Measurements from ENCODE around the gene MYLK. TPM values are rescaled to one million over a fixed set of nuclear protein-coding genes. Genes with fewer than 3 reads are reported as not detected.
"Not testable (repeated sequence)": the region's sequence is repeated elsewhere in the genome, so short reads cannot be mapped to it uniquely, and the experiment has no call there.

The MYLK gene
- total RNA-seq, 1 experiment from 2014 or later, result 23.0 TPM

- CTCF ChIA-PET, result no interaction called here
- H3K36me3 Mint-ChIP-seq (ENCODE audit: insufficient read depth, unreplicated experiment), result peaks cover 6% of the 10 kb centered on the region
- Histone ChIP-seq H3K9me3 (no peaks in the 10 kb centered on the region), H3K4me1 (peaks cover 8% of the 10 kb centered on the region), H3K27me3 (replicated peaks; ENCODE audit: control insufficient read depth, insufficient read depth, low read length) (no peaks in the 10 kb centered on the region), H3K36me3 (ENCODE audit: control insufficient read depth, insufficient read depth, low read length) (peaks cover 1% of the 10 kb centered on the region), H3K4me3 (ENCODE audit: low read depth, low read length) (no peak overlapping the region)
- POLR2A ChIA-PET, result interaction anchor here (0.6 to 0.7 kb wide), 2 partner anchors 27 to 36 kb away, joined by 4 to 11 read pairs; no protein-coding TSS in a partner anchor
- H3K9me3 Mint-ChIP-seq (ENCODE audit: unreplicated experiment), result no peaks in the 10 kb centered on the region
- no peak for DNase-seq
- H3K4me1 Mint-ChIP-seq (ENCODE audit: low read depth, unreplicated experiment), result peaks cover 6% of the 10 kb centered on the region
- no peak overlapping the region for H3K4me3 Mint-ChIP-seq (ENCODE audit: unreplicated experiment)
- no peak overlapping the region for H3K27ac Mint-ChIP-seq (ENCODE audit: unreplicated experiment)
- TF ChIP-seq, protein P1, sequence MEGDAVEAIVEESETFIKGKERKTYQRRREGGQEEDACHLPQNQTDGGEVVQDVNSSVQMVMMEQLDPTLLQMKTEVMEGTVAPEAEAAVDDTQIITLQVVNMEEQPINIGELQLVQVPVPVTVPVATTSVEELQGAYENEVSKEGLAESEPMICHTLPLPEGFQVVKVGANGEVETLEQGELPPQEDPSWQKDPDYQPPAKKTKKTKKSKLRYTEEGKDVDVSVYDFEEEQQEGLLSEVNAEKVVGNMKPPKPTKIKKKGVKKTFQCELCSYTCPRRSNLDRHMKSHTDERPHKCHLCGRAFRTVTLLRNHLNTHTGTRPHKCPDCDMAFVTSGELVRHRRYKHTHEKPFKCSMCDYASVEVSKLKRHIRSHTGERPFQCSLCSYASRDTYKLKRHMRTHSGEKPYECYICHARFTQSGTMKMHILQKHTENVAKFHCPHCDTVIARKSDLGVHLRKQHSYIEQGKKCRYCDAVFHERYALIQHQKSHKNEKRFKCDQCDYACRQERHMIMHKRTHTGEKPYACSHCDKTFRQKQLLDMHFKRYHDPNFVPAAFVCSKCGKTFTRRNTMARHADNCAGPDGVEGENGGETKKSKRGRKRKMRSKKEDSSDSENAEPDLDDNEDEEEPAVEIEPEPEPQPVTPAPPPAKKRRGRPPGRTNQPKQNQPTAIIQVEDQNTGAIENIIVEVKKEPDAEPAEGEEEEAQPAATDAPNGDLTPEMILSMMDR (IDR thresholded peaks at IDR 0.05; ENCODE audit: insufficient read depth in 1 of 2, low read depth in 1 of 2, low read length in 1 of 2, severe bottlenecking in 1 of 2, unreplicated experiment in 1 of 2), result no peak
- no TSS peak for BruUV-seq (replicated peaks)
- H3K27me3 Mint-ChIP-seq (ENCODE audit: insufficient read depth, unreplicated experiment), result no peaks in the 10 kb centered on the region
- intact Hi-C loops (cut with micrococcal nuclease; ENCODE audit: unreplicated experiment), result no loop called here
Measured at GRCh38 chr3:123613543-123613942, 270.6 kb downstream of the MYLK start.

DNA sequence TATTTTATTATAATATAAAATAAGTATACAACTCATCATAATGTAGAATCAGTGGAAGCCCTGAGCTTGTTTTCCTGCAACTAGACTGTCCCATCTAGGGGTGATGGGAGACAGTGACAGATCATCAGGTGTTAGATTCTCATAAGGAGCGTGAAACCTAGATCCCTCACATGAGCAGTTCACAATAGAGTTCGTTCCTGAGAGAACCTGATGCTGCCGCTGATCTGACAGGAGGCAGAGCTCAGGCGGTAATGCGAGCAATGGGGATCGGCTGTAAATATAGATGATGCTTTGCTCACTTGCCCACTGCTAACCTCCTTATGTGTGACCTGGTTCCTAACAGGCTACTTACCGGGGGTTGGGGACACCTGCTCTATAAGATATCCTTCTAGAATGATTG is 272.5 kb downstream of the MYLK start:
- POLR2A ChIA-PET; H3K36me3 ChIP-seq (ENCODE audit: control insufficient read depth, insufficient read depth, low read length); H3K27me3 ChIP-seq (replicated peaks; ENCODE audit: control insufficient read depth, insufficient read depth, low read length); H3K9me3 Mint-ChIP-seq (ENCODE audit: unreplicated experiment); intact Hi-C loops (cut with micrococcal nuclease; ENCODE audit: unreplicated experiment); H3K27ac Mint-ChIP-seq (ENCODE audit: unreplicated experiment); H3K4me1 Mint-ChIP-seq (ENCODE audit: low read depth, unreplicated experiment); H3K36me3 Mint-ChIP-seq (ENCODE audit: insufficient read depth, unreplicated experiment); H3K4me3 ChIP-seq (ENCODE audit: low read depth, low read length); DNase-seq; H3K27me3 Mint-ChIP-seq (ENCODE audit: insufficient read depth, unreplicated experiment); H3K4me3 Mint-ChIP-seq (ENCODE audit: unreplicated experiment); H3K9me3 ChIP-seq; CTCF ChIA-PET; BruUV-seq (replicated peaks): not testable (repeated sequence)
- peaks cover 19% of the 10 kb centered on the region for H3K4me1 ChIP-seq

GRCh38 chr3:123611082-123611481 is 273.1 kb downstream of the MYLK start:
- no peaks in the 10 kb centered on the region for H3K9me3 ChIP-seq
- ChIA-PET POLR2A (no interaction called here), CTCF (no interaction called here)
- H3K36me3 Mint-ChIP-seq (ENCODE audit: insufficient read depth, unreplicated experiment), result peaks cover 6% of the 10 kb centered on the region
- no peak overlapping the region for H3K4me3 Mint-ChIP-seq (ENCODE audit: unreplicated experiment)
- H3K4me3 ChIP-seq (ENCODE audit: low read depth, low read length), result no peak overlapping the region
- H3K27ac Mint-ChIP-seq (ENCODE audit: unreplicated experiment), result no peak overlapping the region
- no peaks in the 10 kb centered on the region for H3K27me3 Mint-ChIP-seq (ENCODE audit: insufficient read depth, unreplicated experiment)
- no peaks in the 10 kb centered on the region for H3K27me3 ChIP-seq (replicated peaks; ENCODE audit: control insufficient read depth, insufficient read depth, low read length)
- H3K4me1 ChIP-seq, result peaks cover 25% of the 10 kb centered on the region
- peaks cover 1% of the 10 kb centered on the region for H3K36me3 ChIP-seq (ENCODE audit: control insufficient read depth, insufficient read depth, low read length)
- no TSS peak for BruUV-seq (replicated peaks)
- TF ChIP-seq, protein P1 (IDR thresholded peaks at IDR 0.05; ENCODE audit: insufficient read depth in 1 of 2, low read depth in 1 of 2, low read length in 1 of 2, severe bottlenecking in 1 of 2, unreplicated experiment in 1 of 2), result no peak
- H3K9me3 Mint-ChIP-seq (ENCODE audit: unreplicated experiment), result no peaks in the 10 kb centered on the region
- no peak for DNase-seq
- intact Hi-C loops (cut with micrococcal nuclease; ENCODE audit: unreplicated experiment), result no loop called here
- H3K4me1 Mint-ChIP-seq (ENCODE audit: low read depth, unreplicated experiment), result peaks cover 9% of the 10 kb centered on the region

- Mint-ChIP-seq H3K36me3 (ENCODE audit: insufficient read depth, unreplicated experiment) (peaks cover 6% of the 10 kb centered on the region), H3K27me3 (ENCODE audit: insufficient read depth, unreplicated experiment) (no peaks in the 10 kb centered on the region), H3K9me3 (ENCODE audit: unreplicated experiment) (no peaks in the 10 kb centered on the region), H3K27ac (ENCODE audit: unreplicated experiment) (no peak overlapping the region), H3K4me3 (ENCODE audit: unreplicated experiment) (no peak overlapping the region), H3K4me1 (ENCODE audit: low read depth, unreplicated experiment) (peaks cover 16% of the 10 kb centered on the region)
- no peak for DNase-seq
- H3K4me1 ChIP-seq, result peaks cover 30% of the 10 kb centered on the region
- ChIA-PET CTCF (no interaction called here), POLR2A (no interaction called here)
- TF ChIP-seq, protein P1 (IDR thresholded peaks at IDR 0.05; ENCODE audit: insufficient read depth in 1 of 2, low read depth in 1 of 2, low read length in 1 of 2, severe bottlenecking in 1 of 2, unreplicated experiment in 1 of 2), result no peak
- H3K9me3 ChIP-seq, result no peaks in the 10 kb centered on the region
- H3K27me3 ChIP-seq (replicated peaks; ENCODE audit: control insufficient read depth, insufficient read depth, low read length), result no peaks in the 10 kb centered on the region
- BruUV-seq (replicated peaks), result no TSS peak
- peaks cover 1% of the 10 kb centered on the region for H3K36me3 ChIP-seq (ENCODE audit: control insufficient read depth, insufficient read depth, low read length)
- no peak overlapping the region for H3K4me3 ChIP-seq (ENCODE audit: low read depth, low read length)
- intact Hi-C loops (cut with micrococcal nuclease; ENCODE audit: unreplicated experiment), result no loop called here
Measured at GRCh38 chr3:123610331-123610730, 273.8 kb downstream of the MYLK start.

All from Caco-2 (cell line).